Activated naive CD4-positive, alpha-beta T cell treated with anti-CD3 and anti-CD28 coated beads, Interleukin-2, amount 50 U/mL, for 16 hours (primary cell): ENCODE measurements around the gene CLSTN3.
"Not testable (repeated sequence)": the region's sequence is repeated elsewhere in the genome, so short reads cannot be mapped to it uniquely, and the experiment has no call there.

ENCODE experiments used
- DNase-seq: peaks from one replicate; pipeline ENCODE4 v3.0.0-alpha.2; 2020

The CLSTN3 gene

GRCh38 chr12:7106082-7106481 is 24.1 kb upstream of the CLSTN3 start:
- DNase-seq, result no peak

DNA sequence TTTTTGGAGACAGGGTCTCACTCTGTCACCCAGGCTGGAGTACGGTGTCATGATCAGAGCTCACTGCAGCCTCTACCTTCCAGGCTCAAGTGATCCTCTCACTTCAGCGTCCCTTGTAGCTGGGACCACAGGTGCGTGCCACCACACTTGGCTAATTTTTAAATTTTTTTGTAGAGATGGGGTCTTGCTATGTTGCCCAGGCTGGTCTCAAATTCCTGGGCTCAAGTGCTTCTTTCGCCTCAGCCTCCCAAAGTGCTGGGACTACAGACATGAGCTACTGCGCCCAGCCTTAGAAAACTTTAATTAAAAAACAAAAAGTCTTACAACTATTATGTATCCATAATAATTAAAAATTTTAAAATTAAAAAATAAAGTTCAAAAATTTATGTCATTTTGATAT is 23.0 kb upstream of the CLSTN3 start:
- DNase-seq, result not testable (repeated sequence)

DNA sequence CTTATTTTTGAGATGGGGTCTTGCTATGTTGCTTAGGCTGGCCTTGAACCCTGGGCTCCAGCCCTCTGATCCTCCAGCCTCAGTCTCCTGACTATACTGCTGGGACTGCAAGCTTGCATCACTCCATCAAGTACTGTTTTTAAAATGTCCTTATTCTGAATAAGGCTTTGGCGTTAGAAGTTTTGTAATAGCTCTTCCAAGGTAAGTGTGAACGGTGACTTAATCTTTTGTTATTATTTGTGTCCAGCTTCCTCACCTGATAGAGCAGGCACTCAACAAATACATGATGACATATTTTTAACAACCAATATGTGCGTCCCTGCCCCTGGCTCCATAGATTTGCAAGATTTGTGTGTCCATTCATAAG is 22.6 kb upstream of the CLSTN3 start:
- DNase-seq, result no peak

DNA sequence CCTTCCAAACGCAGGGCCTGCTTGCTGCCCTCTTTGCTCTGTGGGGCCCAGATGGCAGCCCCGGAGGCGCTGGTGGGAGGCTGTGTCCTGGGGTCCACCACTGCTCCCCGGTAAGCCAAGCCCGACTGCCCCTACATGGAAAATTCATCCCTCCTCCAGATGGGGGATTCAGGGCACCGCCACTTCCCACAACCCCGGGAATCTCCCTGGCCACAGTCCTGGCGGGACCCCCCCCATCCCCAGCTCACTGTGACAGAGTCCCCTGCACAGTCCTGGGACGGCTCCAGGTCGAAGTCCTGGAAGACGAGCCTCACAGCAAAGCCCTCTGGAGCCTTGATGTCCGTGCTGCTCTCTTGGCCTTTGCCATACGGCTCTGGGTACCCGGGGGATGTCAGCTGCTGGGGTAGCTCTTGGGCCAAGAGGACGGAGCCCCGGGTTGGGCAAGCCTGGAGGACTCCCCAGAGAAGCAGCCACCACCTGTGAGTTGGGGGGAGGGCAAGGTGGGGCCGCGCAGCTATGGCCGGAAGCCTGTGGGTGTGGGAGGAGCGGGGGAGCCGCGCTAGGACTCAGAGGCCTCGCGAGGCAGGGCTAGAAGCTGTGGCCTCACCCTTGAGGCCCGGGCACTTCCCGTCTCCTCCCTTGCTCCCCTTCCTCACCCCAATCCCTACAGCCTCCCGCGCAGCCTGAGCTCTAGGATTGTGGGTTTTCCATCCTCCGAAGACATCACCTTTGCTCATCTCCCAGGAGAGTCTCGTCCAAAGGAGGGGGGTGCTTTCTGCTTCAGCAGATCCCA is 22.0 kb upstream of the CLSTN3 start:
- peak; percentile 71 for DNase-seq

DNA sequence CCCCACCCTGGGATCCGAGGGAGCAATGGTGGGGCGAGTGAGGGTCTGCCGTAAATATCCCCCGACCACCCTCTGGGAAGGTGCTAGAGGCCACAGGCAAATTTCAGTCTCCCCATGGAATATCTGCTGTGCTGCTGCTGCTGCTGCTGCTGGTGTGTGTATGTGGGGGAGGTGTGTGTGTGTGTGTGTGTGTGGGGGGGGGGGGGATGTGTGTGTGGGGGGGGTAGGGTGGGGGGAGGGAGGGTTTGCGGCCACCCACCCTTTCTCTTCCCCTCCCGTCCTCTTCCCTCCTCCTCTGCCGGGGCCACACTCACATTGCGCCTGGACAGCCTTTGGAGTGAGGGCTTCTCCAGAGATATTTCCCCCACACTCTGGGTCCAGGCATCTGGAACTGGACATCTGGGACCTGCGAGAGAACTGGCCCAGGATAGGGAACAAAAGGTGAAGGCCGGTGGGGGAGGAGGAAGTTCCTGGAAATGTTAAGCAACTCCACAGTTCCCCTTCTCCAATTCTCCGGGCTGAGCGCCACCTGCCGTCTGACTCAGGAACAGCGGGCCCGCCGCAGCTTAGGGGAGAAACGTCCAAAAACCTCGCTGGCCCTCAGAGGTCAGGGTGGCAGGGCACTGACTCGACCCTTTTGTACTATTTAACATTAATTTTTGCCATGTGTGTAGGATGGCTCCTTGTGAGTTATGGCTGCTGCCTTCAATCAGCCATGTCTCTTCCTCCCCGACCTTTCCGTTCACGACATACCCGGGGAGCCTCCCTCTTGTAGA is 21.2 kb upstream of the CLSTN3 start, which contains the start of gene C1RL:
Gene C1RL, minus strand, starts transcription at position 419 of the 776 bp plus-strand sequence. Its CDS starts 34 bp downstream, at position 385.
- DNase-seq, result peak; percentile 82

GRCh38 chr12:7109572-7109920 is 20.6 kb upstream of the CLSTN3 start:
- DNase-seq, result no peak

GRCh38 chr12:7110661-7111060 is 19.5 kb upstream of the CLSTN3 start:
- no peak for DNase-seq

DNA sequence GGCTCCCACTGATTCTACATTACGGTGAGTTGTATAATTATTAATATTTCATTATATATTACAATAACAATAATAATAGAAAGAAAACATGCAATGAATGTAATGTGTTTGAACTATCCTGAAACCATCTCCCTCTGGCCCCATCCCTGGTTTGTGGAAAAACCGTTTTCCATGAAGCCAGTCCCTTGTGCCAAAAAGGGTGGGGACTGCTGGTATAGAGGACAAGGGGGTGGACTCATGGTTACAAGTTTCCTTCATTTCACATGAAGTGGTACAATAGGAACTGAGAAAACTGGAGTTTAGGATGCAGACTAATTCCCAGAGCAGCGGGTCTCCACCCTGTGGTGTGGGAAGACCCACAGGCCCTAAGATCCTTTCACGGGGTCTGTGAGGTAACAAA is 18.1 kb upstream of the CLSTN3 start:
- no peak for DNase-seq

GRCh38 chr12:7113389-7113871 is 16.7 kb upstream of the CLSTN3 start:
- DNase-seq, result peak; percentile 25

- peak; percentile 2 for DNase-seq
Measured at GRCh38 chr12:7114008-7114407, 16.2 kb upstream of the CLSTN3 start.

DNA sequence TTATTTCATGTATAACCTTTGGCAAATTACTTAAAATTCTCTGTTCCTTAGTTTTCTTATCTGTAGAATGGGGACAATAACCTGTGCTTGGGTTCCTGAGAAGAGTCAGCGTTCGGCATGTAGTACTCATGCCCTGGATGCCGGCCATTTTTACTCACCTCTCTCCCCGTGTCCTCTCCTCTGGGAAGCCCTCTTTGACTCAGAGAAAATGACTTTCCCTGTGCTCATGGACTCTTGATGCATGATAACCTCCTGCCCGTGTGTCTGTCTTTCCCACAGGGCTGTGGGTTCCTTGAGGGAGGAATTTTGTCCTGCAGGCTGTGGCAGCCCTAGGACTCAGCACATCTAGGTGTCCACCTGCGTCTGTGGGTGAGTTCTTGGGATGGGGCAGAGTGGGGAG is 15.3 kb upstream of the CLSTN3 start:
- peak; percentile 2 for DNase-seq

GRCh38 chr12:7116196-7116595 is 14.0 kb upstream of the CLSTN3 start:
- DNase-seq, result no peak

DNA sequence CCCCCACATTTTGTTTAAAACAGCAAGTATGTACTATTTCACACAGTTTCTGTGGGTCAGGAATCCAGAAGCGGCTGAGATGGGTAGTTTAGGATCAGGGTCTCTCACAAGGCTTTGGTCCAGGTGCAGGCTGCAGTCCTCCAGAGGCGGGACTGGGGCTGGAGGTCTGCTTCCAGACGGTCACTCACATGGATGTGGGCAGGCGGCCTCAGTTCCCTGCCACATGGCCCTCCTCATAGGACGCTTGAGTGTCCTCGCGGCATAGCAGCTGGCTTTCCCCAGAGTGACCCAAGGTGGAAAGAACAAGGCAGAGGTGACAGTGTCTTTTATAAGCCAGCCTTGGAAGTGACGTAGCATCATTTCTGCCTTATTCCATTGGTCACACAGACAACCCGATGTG is 13.3 kb upstream of the CLSTN3 start:
- DNase-seq, result no peak

GRCh38 chr12:7117670-7118069 is 12.5 kb upstream of the CLSTN3 start:
- DNase-seq, result no peak

GRCh38 chr12:7118881-7119280 is 11.3 kb upstream of the CLSTN3 start:
- DNase-seq, result no peak

DNA sequence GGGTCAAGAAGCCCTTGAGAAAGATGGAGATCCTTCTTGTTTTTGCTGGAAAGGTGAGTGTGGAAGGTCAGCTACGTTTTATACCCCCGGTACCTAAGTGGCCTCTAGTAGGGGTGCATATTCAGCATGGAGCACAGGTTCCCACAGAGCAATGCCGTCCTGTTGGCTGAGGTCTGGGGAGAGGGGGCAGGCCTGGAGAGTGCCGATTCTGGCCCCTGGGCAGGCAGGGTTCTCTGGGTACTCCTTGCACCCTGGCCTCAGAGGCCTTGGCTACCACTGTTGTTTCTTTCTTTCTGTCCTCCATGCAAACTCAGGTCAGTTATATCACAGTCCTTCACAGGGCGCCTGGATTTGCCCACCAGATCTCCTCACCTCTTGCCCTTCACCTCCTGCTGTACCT is 10.0 kb upstream of the CLSTN3 start:
- no peak for DNase-seq

DNA sequence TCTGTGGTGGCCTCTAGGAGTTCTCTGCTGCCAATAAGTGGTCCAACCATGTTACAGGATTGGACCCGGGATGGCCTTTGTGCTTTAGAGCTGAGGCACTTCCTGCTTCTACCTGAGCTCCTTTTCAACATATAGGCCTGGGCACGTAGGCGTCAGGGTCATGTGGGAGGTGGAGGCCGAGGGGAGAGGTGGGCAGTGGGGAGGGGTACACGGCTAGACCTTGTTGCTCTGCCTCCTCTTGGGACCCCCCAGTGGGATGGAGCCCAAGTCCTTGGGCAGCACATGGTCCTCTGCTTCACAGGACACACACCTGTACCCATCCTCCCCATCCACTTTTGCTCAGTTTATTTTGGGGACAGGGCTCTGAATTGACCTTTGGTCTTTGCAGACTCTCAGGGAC is 8.8 kb upstream of the CLSTN3 start:
- DNase-seq, result no peak

GRCh38 chr12:7122811-7123769 is 7.1 kb upstream of the CLSTN3 start:
- DNase-seq, result no peak

DNA sequence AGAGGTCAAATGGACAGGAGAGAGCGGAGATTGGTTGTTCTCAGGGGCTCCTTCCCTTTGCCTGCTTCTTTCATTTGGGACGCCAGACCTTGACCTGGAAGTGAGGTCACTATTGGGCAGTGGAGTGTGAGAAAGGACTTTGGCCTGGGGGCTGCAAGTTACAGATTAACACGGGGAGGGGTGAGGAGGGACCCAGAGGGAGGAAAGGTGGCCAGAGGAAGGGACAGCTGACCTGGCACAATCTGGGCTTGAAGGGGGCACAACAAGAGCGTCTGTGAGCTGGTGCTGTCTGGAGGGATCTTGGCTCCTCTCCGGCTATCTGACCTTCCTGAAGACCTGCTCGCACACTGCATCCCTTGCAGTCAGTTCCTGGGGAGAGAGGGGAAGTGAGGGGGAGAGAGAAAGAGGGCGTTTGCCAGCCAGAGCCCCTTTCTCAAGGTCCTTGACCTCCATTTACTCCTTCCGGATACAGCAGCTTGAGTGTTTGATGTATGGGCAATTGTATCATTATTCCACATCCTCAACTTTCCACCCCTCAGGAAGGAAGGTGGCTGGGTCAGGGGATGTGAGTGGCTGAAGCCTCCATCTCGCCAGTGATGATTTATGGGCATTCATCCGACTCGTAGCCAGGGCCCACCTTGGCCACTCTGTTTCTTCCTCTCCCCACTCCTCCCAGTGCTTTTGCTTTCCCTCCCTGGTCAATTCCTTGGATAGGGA is 6.2 kb upstream of the CLSTN3 start:
- DNase-seq, result no peak

DNA sequence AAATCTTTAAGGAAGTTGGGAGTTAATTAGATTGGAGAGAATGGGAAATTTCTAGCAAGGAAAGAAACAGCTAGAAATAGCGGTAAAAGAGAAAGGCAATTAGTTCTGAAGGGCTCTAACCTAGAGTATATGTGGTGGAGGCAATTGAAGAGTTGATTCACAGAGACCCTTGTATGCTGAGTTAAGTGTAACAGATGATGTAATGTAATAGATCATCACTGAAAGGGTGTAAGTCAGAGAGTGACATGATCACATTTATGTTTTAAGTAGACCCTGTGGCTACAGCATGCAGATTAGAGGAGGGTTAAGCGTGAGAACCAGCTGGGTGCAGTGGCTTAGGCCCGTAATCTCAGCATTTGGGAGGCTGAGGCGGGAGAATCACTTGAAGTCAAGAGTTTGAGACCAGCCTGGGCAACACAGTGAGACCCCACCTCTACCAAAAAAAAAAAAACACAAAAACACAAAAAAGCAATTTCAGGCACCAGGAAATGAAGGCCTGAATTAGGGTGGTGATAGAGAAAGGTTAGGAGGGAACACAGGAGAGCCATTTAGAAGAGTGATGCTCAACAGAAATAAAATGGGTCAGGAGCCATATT is 4.4 kb upstream of the CLSTN3 start:
- DNase-seq, result no peak

DNA sequence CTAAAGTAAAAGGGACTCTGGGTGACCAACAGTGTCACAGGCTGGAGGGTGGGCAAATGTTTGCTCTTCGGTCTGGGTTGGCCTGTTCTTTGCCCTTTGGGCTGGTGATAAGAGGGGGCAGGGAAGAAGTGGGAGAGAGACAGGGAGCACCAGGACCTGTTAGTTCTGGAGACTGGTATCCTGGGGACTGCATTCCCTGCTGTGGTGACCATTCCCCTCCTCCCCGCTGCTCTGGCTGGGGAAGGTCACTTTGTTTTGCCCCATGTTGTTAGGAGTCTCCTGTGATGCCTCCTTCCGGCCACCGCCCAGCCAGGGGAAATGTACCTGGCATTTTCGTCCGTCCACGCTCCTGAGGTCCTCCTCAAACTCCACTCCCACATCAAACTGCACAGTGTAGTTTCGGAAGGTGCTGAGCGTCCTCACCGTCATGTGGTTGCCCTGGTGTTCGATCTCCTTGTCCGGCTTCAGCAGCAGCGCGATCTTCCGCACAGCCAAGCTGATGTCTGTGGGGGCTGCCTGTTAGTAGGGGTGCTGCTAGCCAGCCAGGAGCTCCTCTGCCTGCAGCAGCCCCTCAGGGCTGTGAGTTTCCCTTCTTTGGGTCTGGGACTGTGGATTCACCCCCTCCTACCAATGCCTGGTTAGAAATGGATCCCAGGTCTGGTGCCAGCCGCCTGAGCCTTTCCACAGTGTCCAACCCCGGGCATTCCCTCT is 2.1 kb upstream of the CLSTN3 start:
- DNase-seq, result no peak
